Type B pancreatic cell (in vitro differentiated cells): ENCODE results near the gene ATF7IP2. TPM values are rescaled to one million over a fixed set of nuclear protein-coding genes. Genes with fewer than 3 reads are reported as not detected.

ENCODE experiments used
- DNase-seq: peaks from one replicate; pipeline ENCODE4 v3.0.0; 2021; ENCODE audit warnings: mixed read lengths; ENCODE audit not compliant: unreplicated experiment; ENCODE audit errors: extremely low spot score
- H3K27ac Mint-ChIP-seq: 2 replicates; pipeline ENCODE4 v1.8.0; 2021; ENCODE audit warnings: mild to moderate bottlenecking, mixed read lengths
- H3K27me3 Mint-ChIP-seq: 2 replicates; pipeline ENCODE4 v1.8.0; 2021; ENCODE audit warnings: mixed read lengths
- H3K36me3 Mint-ChIP-seq: 2 replicates; pipeline ENCODE4 v1.8.0; 2021; ENCODE audit warnings: mixed read lengths
- H3K4me1 Mint-ChIP-seq: one replicate; pipeline ENCODE4 v1.8.0; 2021; ENCODE audit warnings: mixed read lengths; ENCODE audit not compliant: unreplicated experiment
- H3K4me3 Mint-ChIP-seq: 2 replicates; pipeline ENCODE4 v1.8.0; 2021; ENCODE audit warnings: mild to moderate bottlenecking, mixed read lengths
- H3K9me3 Mint-ChIP-seq: 2 replicates; pipeline ENCODE4 v1.8.0; 2021; ENCODE audit warnings: mixed read lengths
- CTCF ChIP-seq: fragments of 200-600 bp; sonication (generic); conservative IDR thresholded peaks from 2 replicates; pipeline ENCODE4 v1.5.0; 2021; ENCODE audit warnings: antibody characterized with exemption, mild to moderate bottlenecking
- total RNA-seq: library from RNA; stranded (reverse); gene quantifications from 2 replicates; pipeline ENCODE4 v1.2.1, GENCODE V29; 2021; ENCODE audit warnings: low replicate concordance

ATF7IP2 gene
- total RNA-seq, 1 donor from 2014 or later = 27.5 TPM

GRCh38 chr16:10529895-10530669 is 144.2 kb downstream of the ATF7IP2 start:
- Mint-ChIP-seq H3K27me3 (no peaks in the 10 kb centered on the region), H3K4me1 (no peaks in the 10 kb centered on the region), H3K36me3 (peaks cover 8% of the 10 kb centered on the region), H3K27ac (no peak overlapping the region), H3K4me3 (no peak overlapping the region), H3K9me3 (no peaks in the 10 kb centered on the region)
- DNase-seq = no peak
- no peak for TF ChIP-seq CTCF

GRCh38 chr16:10530685-10531084 is 144.8 kb downstream of the ATF7IP2 start:
- no peaks in the 10 kb centered on the region for H3K9me3 Mint-ChIP-seq
- DNase-seq = no peak
- TF ChIP-seq CTCF = no peak
- H3K27me3 Mint-ChIP-seq = no peaks in the 10 kb centered on the region
- H3K36me3 Mint-ChIP-seq = peaks cover 4% of the 10 kb centered on the region
- no peak overlapping the region for H3K4me3 Mint-ChIP-seq
- H3K4me1 Mint-ChIP-seq = no peaks in the 10 kb centered on the region
- no peak overlapping the region for H3K27ac Mint-ChIP-seq

GRCh38 chr16:10531582-10531981 is 145.7 kb downstream of the ATF7IP2 start:
- DNase-seq = no peak
- Mint-ChIP-seq H3K4me1 (no peaks in the 10 kb centered on the region), H3K9me3 (no peaks in the 10 kb centered on the region), H3K36me3 (peaks cover 4% of the 10 kb centered on the region), H3K27ac (no peak overlapping the region), H3K27me3 (no peaks in the 10 kb centered on the region), H3K4me3 (no peak overlapping the region)
- no peak for TF ChIP-seq CTCF

Other genes with a start within 250 kb of the ATF7IP2 start
- 0.57 and 7.1 TPM in 2 replicates for gene GRIN2A, start 203.6 kb upstream of the ATF7IP2 start, total RNA-seq
- gene EMP2, start 194.5 kb downstream of the ATF7IP2 start, total RNA-seq = 36.3 and 57.9 TPM in 2 replicates